Cardiac muscle cell (in vitro differentiated cells and primary cell): ENCODE results near the gene CELSR1. TPM values are rescaled to one million over a fixed set of nuclear protein-coding genes. Genes with fewer than 3 reads are reported as not detected.

Experiments
- DNase-seq, 2 donors: peaks; one replicate each; pipeline versions ENCODE4 v3.0.0 to v3.0.0-alpha.2; 2010 to 2017; ENCODE audit warnings: low read depth in 1 of 2, low spot score in 1 of 2
- H3K27ac ChIP-seq: fragments of 200-600 bp; sonication (generic); 2 replicates; pipeline ENCODE4 v1.5.1; 2016
- H3K27me3 ChIP-seq: fragments of 200-600 bp; sonication (generic); 2 replicates; pipeline ENCODE4 v1.6.0; 2016; ENCODE audit warnings: control low read depth
- H3K36me3 ChIP-seq: fragments of 200-600 bp; sonication (generic); 2 replicates; pipeline ENCODE4 v1.5.1; 2016; ENCODE audit warnings: control low read depth
- H3K4me1 ChIP-seq: fragments of 200-600 bp; sonication (generic); 2 replicates; pipeline ENCODE4 v1.8.1; 2017; ENCODE audit warnings: low read depth, mild to moderate bottlenecking, mixed run types
- H3K4me3 ChIP-seq: fragments of 200-600 bp; sonication (generic); 2 replicates; pipeline ENCODE4 v1.5.1; 2016; ENCODE audit warnings: mild to moderate bottlenecking
- H3K9me3 ChIP-seq: fragments of 200-600 bp; sonication (generic); 2 replicates; pipeline ENCODE4 v1.5.1; 2017; ENCODE audit warnings: low read depth, mild to moderate bottlenecking, control low read depth
- CTCF ChIP-seq: IDR thresholded peaks from 2 replicates; pipeline ENCODE4 v1.5.1; 2012; ENCODE audit warnings: low read depth, mild to moderate bottlenecking, low read length
- polyA plus RNA-seq: library from polyadenylated mRNA; unstranded; fragments of >200 nt; fragmentation: Nextera tagmentation; extraction: Ambion mirVana; gene quantifications from 2 replicates; pipeline ENCODE4 v1.2.1, GENCODE V29; 2016
- total RNA-seq: library from RNA; depleted of rRNA; stranded (reverse); fragments of >200 nt; gene quantifications from 2 replicates; pipeline ENCODE4 v1.2.3, GENCODE V29; 2016

CELSR1 gene
- total and polyA plus RNA-seq, 2 experiments from 2014 or later: 9.0 to 37.4 TPM

GRCh38 chr22:46480396-46480795 lies 57.0 kb downstream of the CELSR1 start:
- no peaks in the 10 kb centered on the region for H3K36me3 ChIP-seq
- no peaks in the 10 kb centered on the region for H3K27me3 ChIP-seq
- DNase-seq: no peak
- no peak overlapping the region for H3K4me3 ChIP-seq
- no peaks in the 10 kb centered on the region for H3K4me1 ChIP-seq
- H3K27ac ChIP-seq: no peak overlapping the region
- TF ChIP-seq CTCF: no peak
- no peaks in the 10 kb centered on the region for H3K9me3 ChIP-seq

GRCh38 chr22:46479046-46479445 lies 58.4 kb downstream of the CELSR1 start:
- Histone ChIP-seq H3K4me1 (no peaks in the 10 kb centered on the region), H3K27ac (no peak overlapping the region), H3K27me3 (no peaks in the 10 kb centered on the region), H3K36me3 (no peaks in the 10 kb centered on the region), H3K4me3 (no peak overlapping the region), H3K9me3 (no peaks in the 10 kb centered on the region)
- TF ChIP-seq CTCF: no peak
- DNase-seq: no peak

- DNase-seq: no peak
- Histone ChIP-seq H3K9me3 (no peaks in the 10 kb centered on the region), H3K4me3 (no peak overlapping the region), H3K4me1 (no peaks in the 10 kb centered on the region), H3K27ac (no peak overlapping the region), H3K27me3 (no peaks in the 10 kb centered on the region), H3K36me3 (no peaks in the 10 kb centered on the region)
- TF ChIP-seq CTCF: no peak
These were observed 59.3 kb downstream of the CELSR1 start for GRCh38 chr22:46478083-46478551.

- TF ChIP-seq CTCF: no peak
These were observed 60.9 kb downstream of the CELSR1 start for GRCh38 chr22:46476547-46476941.

GRCh38 chr22:46473896-46474557 lies 63.4 kb downstream of the CELSR1 start:
- H3K27me3 ChIP-seq: no peaks in the 10 kb centered on the region
- TF ChIP-seq CTCF: no peak
- no peaks in the 10 kb centered on the region for H3K4me1 ChIP-seq
- no peak for DNase-seq
- H3K36me3 ChIP-seq: no peaks in the 10 kb centered on the region
- H3K9me3 ChIP-seq: no peaks in the 10 kb centered on the region
- no peak overlapping the region for H3K27ac ChIP-seq
- no peak overlapping the region for H3K4me3 ChIP-seq

More at GRCh38 chr22:46476547-46476941, 60.9 kb downstream of the CELSR1 start:
- H3K27me3 ChIP-seq: no peaks in the 10 kb centered on the region
- no peaks in the 10 kb centered on the region for H3K36me3 ChIP-seq
- no peak for DNase-seq
- H3K9me3 ChIP-seq: no peaks in the 10 kb centered on the region
- no peak overlapping the region for H3K27ac ChIP-seq
- no peaks in the 10 kb centered on the region for H3K4me1 ChIP-seq
- H3K4me3 ChIP-seq: no peak overlapping the region
